ENCODE data around the gene IGLL5. TPM values are rescaled to one million over a fixed set of nuclear protein-coding genes. Genes with fewer than 3 reads are reported as not detected.

Gene IGLL5
- total and polyA plus RNA-seq, 2 of the 13 experiments (the other 11 are each of a cell fraction or from before 2014, with no cell fraction given), result not detected

- Histone ChIP-seq H3K4me3 (replicated peaks in 1 of 3; ENCODE audit: insufficient read depth in 1 of 3, low read depth in 2 of 3, low read length in 3 of 3) (no peak overlapping the region), H3K4me1 (ENCODE audit: insufficient read depth, low read length) (peaks cover 18% of the 10 kb centered on the region), H3K9me3 (ENCODE audit: low read length) (no peaks in the 10 kb centered on the region), H3K79me2 (ENCODE audit: insufficient read depth, low read length) (no peaks in the 10 kb centered on the region), H3K27ac (ENCODE audit: extremely low read length, insufficient read depth, low read length) (no peak overlapping the region), H3K27me3 (ENCODE audit: control insufficient read depth in 1 of 2, insufficient read depth in 2 of 2, low read length in 2 of 2) (peaks cover 0 to 42% of the 10 kb centered on the region in 2 experiments; a peak in 2 of 5 replicates), H2AFZ (ENCODE audit: low read length) (no peak overlapping the region), H4K20me1 (ENCODE audit: insufficient read depth, low read length) (no peaks in the 10 kb centered on the region), H3K9ac (ENCODE audit: insufficient read depth, low read depth, low read length) (no peak overlapping the region), H3K36me3 (replicated peaks in 1 of 2; ENCODE audit: control insufficient read depth in 1 of 2, insufficient read depth in 2 of 2, low read length in 2 of 2) (no peaks in the 10 kb centered on the region), H3K4me2 (ENCODE audit: low read depth, low read length) (no peak overlapping the region)
- FAIRE-seq, result no peak
- WGBS (ENCODE audit: low lambda C conversion rate), result no CpG with 5 or more reads among the region's 5 CpGs
- ATAC-seq, result no peak
- TF ChIP-seq SRSF4 (IDR thresholded peaks at IDR 0.05; ENCODE audit: low read depth, low read length, poor library complexity, severe bottlenecking), result no peak
- TF ChIP-seq NCOA2 (CRISPR knock-in tag; IDR thresholded peaks at IDR 0.05), result no peak
- TF ChIP-seq, protein P1, sequence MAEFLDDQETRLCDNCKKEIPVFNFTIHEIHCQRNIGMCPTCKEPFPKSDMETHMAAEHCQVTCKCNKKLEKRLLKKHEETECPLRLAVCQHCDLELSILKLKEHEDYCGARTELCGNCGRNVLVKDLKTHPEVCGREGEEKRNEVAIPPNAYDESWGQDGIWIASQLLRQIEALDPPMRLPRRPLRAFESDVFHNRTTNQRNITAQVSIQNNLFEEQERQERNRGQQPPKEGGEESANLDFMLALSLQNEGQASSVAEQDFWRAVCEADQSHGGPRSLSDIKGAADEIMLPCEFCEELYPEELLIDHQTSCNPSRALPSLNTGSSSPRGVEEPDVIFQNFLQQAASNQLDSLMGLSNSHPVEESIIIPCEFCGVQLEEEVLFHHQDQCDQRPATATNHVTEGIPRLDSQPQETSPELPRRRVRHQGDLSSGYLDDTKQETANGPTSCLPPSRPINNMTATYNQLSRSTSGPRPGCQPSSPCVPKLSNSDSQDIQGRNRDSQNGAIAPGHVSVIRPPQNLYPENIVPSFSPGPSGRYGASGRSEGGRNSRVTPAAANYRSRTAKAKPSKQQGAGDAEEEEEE (CRISPR knock-in tag; IDR thresholded peaks at IDR 0.05; ENCODE audit: borderline replicate concordance), result no peak
- in situ Hi-C loops (cut with HindIII; ENCODE audit: extremely low pct_ligation_motif_present, low pct_unique_long_range_greater_than_20kb), result loop anchor here (5.0 kb wide), 1 partner anchor 100 kb away; no protein-coding TSS in a partner anchor
- BruUV-seq (replicated peaks), result no TSS peak
- CTCF ChIA-PET (ENCODE audit: low intra/inter-chr PET ratio, low total read pairs), result interaction anchor here (2.3 kb wide), 1 partner anchor 99 kb away, joined by 8 read pairs; no protein-coding TSS in a partner anchor
- DNase-seq (ENCODE audit: low spot score), result no peak
- POLR2A ChIA-PET, result no interaction called here
- intact Hi-C loops (cut with micrococcal nuclease; ENCODE audit: unreplicated experiment), result no loop called here
Measured at GRCh38 chr22:22856885-22857606, 30.6 kb upstream of the IGLL5 start.
